Measurements from ENCODE around the gene STIM2. TPM values are rescaled to one million over a fixed set of nuclear protein-coding genes. Genes with fewer than 3 reads are reported as not detected.
"Not testable (repeated sequence)": the region's sequence is repeated elsewhere in the genome, so short reads cannot be mapped to it uniquely, and the experiment has no call there.

Gene STIM2
- total RNA-seq, 4 donors from 2014 or later = 15.9 to 25.5 (median 23.6) TPM

- H3K4me3 ChIP-seq (ENCODE audit: low read depth, poor library complexity, severe bottlenecking) = no peak overlapping the region
- intact Hi-C loops (cut with DNase I; ENCODE audit: low total_unique reads) = no loop called here
- TF ChIP-seq POLR2A (IDR thresholded peaks at IDR 0.05) (no peak), CTCF (IDR thresholded peaks at IDR 0.05) (no peak)
- no peak for DNase-seq (ENCODE audit: low spot score in 2 of 2)
These were observed 30.4 kb downstream of the STIM2 start for GRCh38 chr4:26891054-26891453.

- H3K4me3 ChIP-seq (ENCODE audit: low read depth, poor library complexity, severe bottlenecking) = no peak overlapping the region
- 98% methylated on average over 6 of the region's 6 CpGs for WGBS, 2 donors
- TF ChIP-seq POLR2A (IDR thresholded peaks at IDR 0.05) = no peak
- TF ChIP-seq CTCF (IDR thresholded peaks at IDR 0.05) = no peak
- DNase-seq (ENCODE audit: low spot score in 2 of 2) = no peak
- intact Hi-C loops (cut with DNase I; ENCODE audit: low total_unique reads) = no loop called here
These were observed 31.2 kb downstream of the STIM2 start for GRCh38 chr4:26891867-26892266.

- no peak for TF ChIP-seq POLR2A (IDR thresholded peaks at IDR 0.05)
- H3K4me3 ChIP-seq (ENCODE audit: low read depth, poor library complexity, severe bottlenecking) = no peak overlapping the region
- 86 to 87% methylated on average over 3 of the region's 3 CpGs for WGBS, 2 donors
- intact Hi-C loops (cut with DNase I; ENCODE audit: low total_unique reads) = no loop called here
- DNase-seq (ENCODE audit: low spot score in 2 of 2) = no peak
These were observed 32.0 kb downstream of the STIM2 start for GRCh38 chr4:26892480-26893150.

GRCh38 chr4:26893491-26893890 lies 32.9 kb downstream of the STIM2 start:
- intact Hi-C loops (cut with DNase I; ENCODE audit: low total_unique reads) = no loop called here
- TF ChIP-seq CTCF (IDR thresholded peaks at IDR 0.05) (no peak), POLR2A (IDR thresholded peaks at IDR 0.05) (no peak)
- no peak overlapping the region for H3K4me3 ChIP-seq (ENCODE audit: low read depth, poor library complexity, severe bottlenecking)
- DNase-seq (ENCODE audit: low spot score in 2 of 2) = no peak
- 53 to 57% methylated on average over 2 of the region's 2 CpGs for WGBS, 2 donors

GRCh38 chr4:26894881-26895280 lies 34.2 kb downstream of the STIM2 start:
- intact Hi-C loops (cut with DNase I; ENCODE audit: low total_unique reads); DNase-seq (ENCODE audit: low spot score in 2 of 2); H3K4me3 ChIP-seq (ENCODE audit: low read depth, poor library complexity, severe bottlenecking): not testable (repeated sequence)
- 46 to 60% methylated on average over 7 of the region's 7 CpGs for WGBS, 2 donors

GRCh38 chr4:26896636-26897035 lies 36.0 kb downstream of the STIM2 start:
- intact Hi-C loops (cut with DNase I; ENCODE audit: low total_unique reads) = no loop called here
- H3K4me3 ChIP-seq (ENCODE audit: low read depth, poor library complexity, severe bottlenecking) = no peak overlapping the region
- WGBS, 2 donors = 59 to 90% methylated on average over 2 of the region's 2 CpGs
- no peak for TF ChIP-seq POLR2A (IDR thresholded peaks at IDR 0.05)
- no peak for TF ChIP-seq CTCF (IDR thresholded peaks at IDR 0.05)
- DNase-seq (ENCODE audit: low spot score in 2 of 2) = no peak

GRCh38 chr4:26899991-26900390 lies 39.4 kb downstream of the STIM2 start:
- intact Hi-C loops (cut with DNase I; ENCODE audit: low total_unique reads) = no loop called here
- WGBS, 2 donors = 58 to 60% methylated on average over 3 of the region's 3 CpGs
- no peak for DNase-seq (ENCODE audit: low spot score in 2 of 2)
- TF ChIP-seq POLR2A (IDR thresholded peaks at IDR 0.05) (no peak), CTCF (IDR thresholded peaks at IDR 0.05) (no peak)
- no peak overlapping the region for H3K4me3 ChIP-seq (ENCODE audit: low read depth, poor library complexity, severe bottlenecking)
